GM23338 (cell line): ENCODE measurements around the gene AGPAT3. TPM values are rescaled to one million over a fixed set of nuclear protein-coding genes. Genes with fewer than 3 reads are reported as not detected.

Experiments used
- ATAC-seq: fragments of 200-7000 bp; cut with Tn5 transposase; 3 replicates; pipeline ENCODE4 v1.9.1; 2020
- DNase-seq: peaks from one replicate; pipeline ENCODE4 v3.0.0-alpha.2; 2015; ENCODE audit warnings: low spot score
- H2AFZ ChIP-seq: fragments of 200-600 bp; sonication (generic); 2 replicates; pipeline ENCODE4 v1.8.0; 2016; ENCODE audit warnings: antibody characterized with exemption, mild to moderate bottlenecking, moderate library complexity
- H3F3A ChIP-seq: fragments of 200-600 bp; sonication (generic); replicated peaks from 2 replicates; pipeline ENCODE4 v1.8.0; 2017; ENCODE audit warnings: antibody characterized with exemption, mixed run types, low read depth
- H3K27ac ChIP-seq: fragments of 200-600 bp; sonication (generic); 2 replicates; pipeline ENCODE4 v1.6.1; 2016; ENCODE audit warnings: low read depth
- H3K27me3 ChIP-seq: fragments of 200-600 bp; sonication (generic); 2 replicates; pipeline ENCODE4 v1.8.0; 2016; ENCODE audit warnings: mild to moderate bottlenecking, mixed run types, moderate library complexity; ENCODE audit not compliant: insufficient read depth
- H3K36me3 ChIP-seq: fragments of 200-600 bp; sonication (generic); 2 replicates; pipeline ENCODE4 v1.8.0; 2016; ENCODE audit warnings: mild to moderate bottlenecking; ENCODE audit not compliant: insufficient read depth
- H3K4me1 ChIP-seq: fragments of 200-600 bp; sonication (generic); 2 replicates; pipeline ENCODE4 v1.8.0; 2016; ENCODE audit warnings: mild to moderate bottlenecking, moderate library complexity; ENCODE audit not compliant: insufficient read depth
- H3K4me2 ChIP-seq: fragments of 200-600 bp; sonication (generic); 2 replicates; pipeline ENCODE4 v1.7.1; 2017; ENCODE audit warnings: mixed run types
- H3K4me3 ChIP-seq: fragments of 200-600 bp; sonication (generic); 2 replicates; pipeline ENCODE4 v1.6.1; 2016; ENCODE audit warnings: mixed run types
- H3K79me2 ChIP-seq: fragments of 200-600 bp; sonication (generic); replicated peaks from 2 replicates; pipeline ENCODE4 v1.8.0; 2017; ENCODE audit warnings: mild to moderate bottlenecking; ENCODE audit not compliant: insufficient read depth
- H3K9me2 ChIP-seq: fragments of 200-600 bp; sonication (generic); 2 replicates; pipeline ENCODE4 v1.8.0; 2017; ENCODE audit not compliant: insufficient read depth
- H4K20me1 ChIP-seq: fragments of 200-600 bp; sonication (generic); replicated peaks from 2 replicates; pipeline ENCODE4 v1.8.0; 2017; ENCODE audit warnings: mild to moderate bottlenecking; ENCODE audit not compliant: insufficient read depth
- H3K27ac Mint-ChIP-seq: 2 replicates; pipeline ENCODE4 v1.8.0; 2020; ENCODE audit warnings: inconsistent platforms, mild to moderate bottlenecking, moderate library complexity, mixed read lengths
- H3K27me3 Mint-ChIP-seq: 3 replicates; pipeline ENCODE4 v1.8.0; 2022; ENCODE audit warnings: low read depth, mild to moderate bottlenecking, moderate library complexity, mixed read lengths, inconsistent platforms; ENCODE audit not compliant: insufficient read depth, poor library complexity
- H3K36me3 Mint-ChIP-seq: 3 replicates; pipeline ENCODE4 v1.8.0; 2021; ENCODE audit warnings: low read depth, mild to moderate bottlenecking, inconsistent platforms, moderate library complexity, mixed read lengths
- H3K4me1 Mint-ChIP-seq: 3 replicates; pipeline ENCODE4 v1.8.0; 2020; ENCODE audit warnings: mild to moderate bottlenecking, inconsistent platforms, mixed read lengths
- H3K4me3 Mint-ChIP-seq: 3 replicates; pipeline ENCODE4 v1.8.0; 2021; ENCODE audit warnings: moderate library complexity, mild to moderate bottlenecking, inconsistent platforms, mixed read lengths
- H3K9me3 Mint-ChIP-seq: 3 replicates; pipeline ENCODE4 v1.8.0; 2020; ENCODE audit warnings: moderate library complexity, mild to moderate bottlenecking, inconsistent platforms, mixed read lengths
- CREB1 ChIP-seq: fragments of 250-450 bp; sonication (Bioruptor Pico); IDR thresholded peaks from 2 replicates; pipeline ENCODE4 v1.5.0; 2020; ENCODE audit warnings: low read depth, mild to moderate bottlenecking, moderate library complexity
- EZH2 ChIP-seq: fragments of 200-600 bp; sonication (generic); IDR thresholded peaks from one replicate; pipeline ENCODE4 v1.8.0; 2017; ENCODE audit warnings: antibody characterized with exemption, mild to moderate bottlenecking, low read depth; ENCODE audit not compliant: unreplicated experiment
- POLR2AphosphoS5 ChIP-seq: IDR thresholded peaks from 2 replicates; pipeline ENCODE4 v1.6.1; 2016; ENCODE audit warnings: antibody characterized with exemption, low read depth
- ZNF331 ChIP-seq: fragments of 250-450 bp; sonication (Bioruptor Pico); IDR thresholded peaks from 2 replicates; pipeline ENCODE4 v1.5.0; 2020; ENCODE audit warnings: low read depth, mild to moderate bottlenecking, moderate library complexity
- ZNF462 ChIP-seq: fragments of 250-450 bp; sonication (Bioruptor Pico); IDR thresholded peaks from 2 replicates; pipeline ENCODE4 v1.5.0; 2020; ENCODE audit warnings: mild to moderate bottlenecking, moderate library complexity
- polyA plus RNA-seq: library from polyadenylated mRNA; unstranded; fragments of >200 nt; fragmentation: Nextera tagmentation; extraction: Ambion mirVana; gene quantifications from 2 replicates; pipeline ENCODE4 v1.2.1, GENCODE V29; 2016
- total RNA-seq: library from RNA; depleted of rRNA; stranded (reverse); fragments of >200 nt; shearing (Covaris generic); gene quantifications from 2 replicates; pipeline ENCODE4 v1.2.3, GENCODE V29; 2014
- TF ChIP-seq, protein P1 (sequence below), 2 experiments: fragments of 200-600 bp in 1 of 2; sonication (generic) in 1 of 2; conservative IDR thresholded peaks; 2 replicates each; pipeline versions ENCODE4 v1.5.1 to v1.6.1; 2016 to 2017; ENCODE audit warnings: antibody characterized with exemption in 2 of 2, low read depth in 2 of 2, mild to moderate bottlenecking in 2 of 2, moderate library complexity in 1 of 2

The AGPAT3 gene
- total and polyA plus RNA-seq, 2 experiments from 2014 or later: 2.1 to 6.1 TPM

- no peak overlapping the region for H3K27ac Mint-ChIP-seq
- Histone ChIP-seq H3K4me2 (no peak overlapping the region), H3F3A (no peaks in the 10 kb centered on the region), H2AFZ (no peak overlapping the region), H3K36me3 (no peaks in the 10 kb centered on the region), H4K20me1 (no peaks in the 10 kb centered on the region), H3K79me2 (no peaks in the 10 kb centered on the region), H3K27me3 (no peaks in the 10 kb centered on the region), H3K4me3 (no peak overlapping the region), H3K4me1 (no peaks in the 10 kb centered on the region), H3K9me2 (no peaks in the 10 kb centered on the region), H3K27ac (no peak overlapping the region)
- ATAC-seq: peak; percentile 12; the same call in 1 of the 3 replicates
- H3K4me1 Mint-ChIP-seq: peaks cover 7% of the 10 kb centered on the region
- no peaks in the 10 kb centered on the region for H3K36me3 Mint-ChIP-seq
- peaks cover 17% of the 10 kb centered on the region for H3K27me3 Mint-ChIP-seq
- DNase-seq: peak; percentile 23
- H3K4me3 Mint-ChIP-seq: no peak overlapping the region
- TF ChIP-seq, protein P1, sequence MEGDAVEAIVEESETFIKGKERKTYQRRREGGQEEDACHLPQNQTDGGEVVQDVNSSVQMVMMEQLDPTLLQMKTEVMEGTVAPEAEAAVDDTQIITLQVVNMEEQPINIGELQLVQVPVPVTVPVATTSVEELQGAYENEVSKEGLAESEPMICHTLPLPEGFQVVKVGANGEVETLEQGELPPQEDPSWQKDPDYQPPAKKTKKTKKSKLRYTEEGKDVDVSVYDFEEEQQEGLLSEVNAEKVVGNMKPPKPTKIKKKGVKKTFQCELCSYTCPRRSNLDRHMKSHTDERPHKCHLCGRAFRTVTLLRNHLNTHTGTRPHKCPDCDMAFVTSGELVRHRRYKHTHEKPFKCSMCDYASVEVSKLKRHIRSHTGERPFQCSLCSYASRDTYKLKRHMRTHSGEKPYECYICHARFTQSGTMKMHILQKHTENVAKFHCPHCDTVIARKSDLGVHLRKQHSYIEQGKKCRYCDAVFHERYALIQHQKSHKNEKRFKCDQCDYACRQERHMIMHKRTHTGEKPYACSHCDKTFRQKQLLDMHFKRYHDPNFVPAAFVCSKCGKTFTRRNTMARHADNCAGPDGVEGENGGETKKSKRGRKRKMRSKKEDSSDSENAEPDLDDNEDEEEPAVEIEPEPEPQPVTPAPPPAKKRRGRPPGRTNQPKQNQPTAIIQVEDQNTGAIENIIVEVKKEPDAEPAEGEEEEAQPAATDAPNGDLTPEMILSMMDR (conservative IDR thresholded peaks at IDR 0.05; ENCODE audit: low read depth in 2 of 2): no peak
- TF ChIP-seq ZNF331 (no peak), CREB1 (no peak), POLR2AphosphoS5 (no peak)
- peaks cover 5% of the 10 kb centered on the region; the same call in 2 of the 3 replicates for H3K9me3 Mint-ChIP-seq
Measured at GRCh38 chr21:43880111-43880985, 15.3 kb downstream of the AGPAT3 start.

GRCh38 chr21:43881283-43881682 is 16.3 kb downstream of the AGPAT3 start:
- Mint-ChIP-seq H3K36me3 (no peaks in the 10 kb centered on the region), H3K27ac (no peak overlapping the region), H3K27me3 (peaks cover 17% of the 10 kb centered on the region), H3K4me1 (peaks cover 7% of the 10 kb centered on the region), H3K9me3 (no peaks in the 10 kb centered on the region), H3K4me3 (no peak overlapping the region)
- H3K4me1 ChIP-seq: no peaks in the 10 kb centered on the region
- no peak for ATAC-seq
- no peak overlapping the region for H3K27ac ChIP-seq
- no peak overlapping the region for H3K4me2 ChIP-seq
- no peaks in the 10 kb centered on the region for H3K9me2 ChIP-seq
- no peak overlapping the region for H2AFZ ChIP-seq
- no peaks in the 10 kb centered on the region for H3K27me3 ChIP-seq
- H3F3A ChIP-seq: no peaks in the 10 kb centered on the region
- H4K20me1 ChIP-seq: no peaks in the 10 kb centered on the region
- no peak overlapping the region for H3K4me3 ChIP-seq
- H3K36me3 ChIP-seq: no peaks in the 10 kb centered on the region
- no peaks in the 10 kb centered on the region for H3K79me2 ChIP-seq
- no peak for DNase-seq
- no peak for TF ChIP-seq ZNF462
- no peak for TF ChIP-seq CREB1
- no peak for TF ChIP-seq POLR2AphosphoS5
- TF ChIP-seq EZH2: no peak
- TF ChIP-seq, protein P1 (conservative IDR thresholded peaks at IDR 0.05; ENCODE audit: low read depth in 2 of 2): no peak
